Gastroesophageal sphincter (tissue), 4 donors: ENCODE results near the gene CNEP1R1. TPM values are rescaled to one million over a fixed set of nuclear protein-coding genes. Genes with fewer than 3 reads are reported as not detected.

Source experiments
- ATAC-seq: fragments of 150-250 bp; one replicate; pipeline ENCODE4 v1.9.1; 2016; ENCODE audit warnings: mild to moderate bottlenecking, moderate library complexity
- H3K27ac ChIP-seq, 4 donors: fragments of 200-600 bp; sonication (generic) in 3 of 4; 1 replicate in 3 of 4; 2 replicates in 1 of 4; pipeline ENCODE4 v1.5.1; 2016 to 2019
- H3K27me3 ChIP-seq: fragments of 200-600 bp; sonication (generic); one replicate; pipeline ENCODE4 v1.5.1; 2019
- H3K36me3 ChIP-seq, 2 donors: fragments of 200-600 bp; sonication (generic); one replicate each; pipeline ENCODE4 v1.5.1; 2019; ENCODE audit warnings: control low read depth in 1 of 2
- H3K4me1 ChIP-seq, 3 donors: fragments of 200-600 bp; sonication (generic); 1 replicate in 2 of 3; 2 replicates in 1 of 3; pipeline ENCODE4 v1.5.1; 2016 to 2019; ENCODE audit warnings: control low read depth in 2 of 3
- H3K4me3 ChIP-seq, 2 donors: fragments of 200-600 bp; sonication (generic); one replicate each; pipeline ENCODE4 v1.5.1; 2019; ENCODE audit warnings: mild to moderate bottlenecking in 1 of 2, moderate library complexity in 1 of 2
- H3K9me3 ChIP-seq, 3 donors: fragments of 200-600 bp; sonication (generic); one replicate each; pipeline ENCODE4 v1.5.1; 2017 to 2019; ENCODE audit warnings: control low read depth in 2 of 3
- CTCF ChIP-seq, 4 experiments: fragments of 200-600 bp in 2 of 4; fragments of 450-650 bp in 2 of 4; sonication (generic) in 1 of 4; IDR thresholded peaks; one replicate each; pipeline ENCODE4 v1.5.1; 2017 to 2019; ENCODE audit warnings: antibody characterized with exemption in 4 of 4, mild to moderate bottlenecking in 2 of 4, moderate library complexity in 2 of 4
- EP300 ChIP-seq: sonication (generic); formaldehyde crosslinking; IDR thresholded peaks from one replicate; pipeline ENCODE4 v1.6.1; 2017; ENCODE audit warnings: antibody characterized with exemption, mild to moderate bottlenecking
- POLR2A ChIP-seq, 2 donors: fragments of 450-650 bp; IDR thresholded peaks; one replicate each; pipeline ENCODE4 v1.6.1; 2017; ENCODE audit warnings: antibody characterized with exemption in 2 of 2, mild to moderate bottlenecking in 2 of 2, moderate library complexity in 1 of 2
- POLR2AphosphoS5 ChIP-seq: sonication (generic); formaldehyde crosslinking; IDR thresholded peaks from one replicate; pipeline ENCODE4 v1.6.1; 2017; ENCODE audit warnings: antibody characterized with exemption
- WGBS, 2 donors: methylation state at CpG; one replicate each; pipeline ENCODE4 v1.1.5; 2018; ENCODE audit warnings: low coverage in 1 of 2; 5-methylcytosine and 5-hydroxymethylcytosine counted together
- total RNA-seq, 4 donors: library from RNA; depleted of rRNA; stranded (reverse); fragments of >200 nt; gene quantifications; one replicate each; pipeline ENCODE4 v1.1.0, GENCODE V29; 2016

The CNEP1R1 gene
- total RNA-seq, 4 donors from 2014 or later, result 11.6 to 21.8 (median 15.5) TPM

DNA sequence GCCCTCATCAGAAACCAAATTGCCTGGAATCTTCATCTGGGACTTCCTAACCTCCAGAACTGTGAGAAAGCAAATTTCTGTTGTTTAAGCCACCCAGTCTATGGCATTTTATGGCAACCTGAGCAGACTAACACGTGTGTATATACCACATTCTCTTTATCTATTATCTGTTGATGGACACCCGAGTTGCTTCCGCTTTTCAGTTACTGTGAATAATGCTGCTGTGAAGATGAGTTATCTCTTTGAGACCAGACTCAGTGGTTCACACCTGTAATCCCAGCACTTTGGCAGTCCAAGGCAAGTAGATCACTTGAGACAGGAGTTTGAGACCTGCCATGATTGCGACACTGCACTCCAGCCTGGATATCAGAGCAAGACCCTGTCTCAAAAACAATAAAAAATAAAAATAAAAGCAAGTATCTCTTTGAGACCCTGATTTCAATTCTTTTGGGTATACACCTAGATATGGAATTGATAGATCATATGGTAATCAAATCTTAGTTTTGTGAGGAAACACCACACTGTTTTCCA is 27.2 kb upstream of the CNEP1R1 start:
- Histone ChIP-seq H3K4me3 (no peak overlapping the region), H3K27me3 (peaks cover 4% of the 10 kb centered on the region), H3K9me3 (peaks cover 0 to 7% (median 0%) of the 10 kb centered on the region in 3 donors), H3K36me3 (no peaks in the 10 kb centered on the region), H3K27ac (no peak overlapping the region), H3K4me1 (no peaks in the 10 kb centered on the region)
- ATAC-seq, result no peak
- TF ChIP-seq POLR2AphosphoS5 (no peak), EP300 (no peak), POLR2A (IDR thresholded peaks at IDR 0.05) (no peak), CTCF (IDR thresholded peaks at IDR 0.05) (no peak)
- 80 to 93% methylated on average over 4 of the region's 4 CpGs for WGBS, 2 donors

DNA sequence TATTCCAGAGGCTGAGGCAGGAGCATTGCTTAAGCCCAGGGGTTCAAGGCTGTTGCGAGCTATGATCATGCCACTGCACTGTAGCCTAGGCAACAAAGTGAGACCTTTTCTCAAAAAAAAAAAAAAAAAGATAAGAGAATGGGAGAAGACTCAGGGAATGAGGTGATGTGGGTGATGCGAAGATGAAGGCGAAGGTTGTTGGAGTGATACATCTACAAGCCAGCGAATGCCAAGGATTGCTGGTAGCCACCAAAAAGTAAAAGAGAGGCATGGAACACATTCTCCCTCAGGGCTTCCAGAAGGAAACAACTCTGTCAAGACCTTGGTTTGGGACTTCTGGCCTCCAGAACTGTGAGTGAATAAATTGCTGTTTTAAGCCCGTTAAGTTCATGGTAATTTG is 26.0 kb upstream of the CNEP1R1 start:
- Histone ChIP-seq H3K27me3 (no peaks in the 10 kb centered on the region), H3K9me3 (peaks cover 0 to 7% (median 0%) of the 10 kb centered on the region in 3 donors), H3K4me3 (no peak overlapping the region), H3K36me3 (no peaks in the 10 kb centered on the region), H3K27ac (no peak overlapping the region), H3K4me1 (no peaks in the 10 kb centered on the region)
- TF ChIP-seq POLR2A (IDR thresholded peaks at IDR 0.05), result no peak
- TF ChIP-seq POLR2AphosphoS5, result no peak
- TF ChIP-seq CTCF (IDR thresholded peaks at IDR 0.05), result no peak
- TF ChIP-seq EP300, result no peak
- no peak for ATAC-seq
- 84 to 91% methylated on average over 3 to 5 of the region's 5 CpGs for WGBS, 2 donors

DNA sequence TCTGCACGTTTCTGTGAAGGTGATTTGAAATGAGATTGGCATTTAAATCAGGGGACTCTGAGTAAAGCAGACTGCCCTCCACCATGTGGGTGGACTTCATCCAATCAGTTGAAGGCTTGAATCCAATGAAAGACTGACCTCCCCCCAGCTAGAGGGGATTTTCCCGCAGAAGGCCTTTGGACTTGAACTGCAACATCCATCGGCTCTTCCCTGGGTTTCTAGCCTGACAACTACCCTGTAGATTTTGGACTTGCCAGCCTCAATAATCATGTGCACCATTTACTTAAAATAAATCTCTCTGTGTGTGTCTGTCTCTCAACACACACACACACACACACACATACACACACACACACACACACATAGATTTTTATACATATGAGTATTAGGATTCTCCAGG is 23.9 kb upstream of the CNEP1R1 start:
- no peak overlapping the region for H3K27ac ChIP-seq
- no peaks in the 10 kb centered on the region for H3K27me3 ChIP-seq
- H3K4me1 ChIP-seq, result no peaks in the 10 kb centered on the region
- peaks cover 0 to 7% (median 0%) of the 10 kb centered on the region in 3 donors for H3K9me3 ChIP-seq
- WGBS, 2 donors, result 68 to 89% methylated on average over 2 to 3 of the region's 3 CpGs
- TF ChIP-seq CTCF (IDR thresholded peaks at IDR 0.05) (no peak), EP300 (no peak), POLR2AphosphoS5 (no peak), POLR2A (IDR thresholded peaks at IDR 0.05) (no peak)
- ATAC-seq, result no peak
- H3K36me3 ChIP-seq, result no peaks in the 10 kb centered on the region
- no peak overlapping the region for H3K4me3 ChIP-seq

GRCh38 chr16:50002190-50002589 is 22.8 kb upstream of the CNEP1R1 start:
- WGBS, 2 donors, result 50% methylated on average over 1 of the region's 1 CpG; no CpG with 5 or more reads in 1 of the 2 donors
- ATAC-seq, result no peak
- no peak for TF ChIP-seq POLR2AphosphoS5
- TF ChIP-seq POLR2A (IDR thresholded peaks at IDR 0.05), result no peak
- TF ChIP-seq CTCF (IDR thresholded peaks at IDR 0.05), result no peak
- no peak for TF ChIP-seq EP300
- H3K27ac ChIP-seq, result no peak overlapping the region
- no peak overlapping the region for H3K4me3 ChIP-seq
- no peaks in the 10 kb centered on the region for H3K27me3 ChIP-seq
- peaks cover 0 to 7% (median 0%) of the 10 kb centered on the region in 3 donors for H3K9me3 ChIP-seq
- H3K4me1 ChIP-seq, result no peaks in the 10 kb centered on the region
- no peaks in the 10 kb centered on the region for H3K36me3 ChIP-seq

DNA sequence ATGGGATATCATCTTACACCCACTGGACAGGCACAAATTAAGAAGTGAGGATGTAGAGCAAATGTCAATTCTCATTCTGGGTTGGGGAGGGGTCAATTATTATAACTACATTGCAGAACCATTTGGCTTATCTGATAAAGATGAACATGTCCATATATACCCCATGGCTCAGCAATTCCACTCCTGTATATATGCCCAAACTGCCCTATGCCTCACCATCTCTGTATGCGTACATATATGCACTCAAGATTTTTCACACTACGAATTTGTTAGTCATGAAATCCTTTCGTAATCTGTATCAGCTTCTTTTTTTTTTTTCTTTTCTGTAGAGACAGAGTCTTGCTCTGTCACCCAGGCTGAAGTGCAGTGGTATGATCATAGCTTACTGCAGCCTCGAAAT is 20.8 kb upstream of the CNEP1R1 start:
- no peak for ATAC-seq

More for the DNA sequence above, 20.8 kb upstream of the CNEP1R1 start:
- H3K27ac ChIP-seq, result no peak overlapping the region
- H3K36me3 ChIP-seq, result no peaks in the 10 kb centered on the region
- no peak overlapping the region for H3K4me3 ChIP-seq
- H3K9me3 ChIP-seq, result peaks cover 0 to 7% (median 0%) of the 10 kb centered on the region in 3 donors
- TF ChIP-seq POLR2A (IDR thresholded peaks at IDR 0.05) (no peak), EP300 (no peak), POLR2AphosphoS5 (no peak)
- H3K27me3 ChIP-seq, result no peaks in the 10 kb centered on the region
- 79 to 87% methylated on average over 4 of the region's 4 CpGs for WGBS, 2 donors
- no peaks in the 10 kb centered on the region for H3K4me1 ChIP-seq
